Mesenchymal stem cell (in vitro differentiated cells and primary cell): ENCODE measurements around the gene SERPINA6.

Source experiments
- DNase-seq: peaks from one replicate; pipeline ENCODE4 v3.0.0-alpha.2; 2013
- H2AFZ ChIP-seq: one replicate; pipeline ENCODE4 v1.6.1; 2013; ENCODE audit warnings: low read depth, mild to moderate bottlenecking, control low read depth, inconsistent platforms, low read length, moderate library complexity
- H2AK5ac ChIP-seq: 2 replicates; pipeline ENCODE4 v1.6.1; 2013; ENCODE audit warnings: low read length, moderate library complexity, mild to moderate bottlenecking, inconsistent platforms; ENCODE audit not compliant: severe bottlenecking
- H2BK120ac ChIP-seq: one replicate; pipeline ENCODE4 v1.6.1; 2013; ENCODE audit warnings: low read depth, mild to moderate bottlenecking, inconsistent platforms, low read length, moderate library complexity
- H2BK12ac ChIP-seq, 2 experiments: one replicate each; pipeline ENCODE4 v1.6.1; 2013; ENCODE audit warnings: inconsistent platforms in 2 of 2, low read length in 2 of 2, mild to moderate bottlenecking in 2 of 2, moderate library complexity in 2 of 2, control low read depth in 1 of 2
- H2BK15ac ChIP-seq: one replicate; pipeline ENCODE4 v1.6.1; 2013; ENCODE audit warnings: mild to moderate bottlenecking, low read depth, inconsistent platforms; ENCODE audit not compliant: poor library complexity, severe bottlenecking
- H2BK5ac ChIP-seq: 2 replicates; pipeline ENCODE4 v1.6.1; 2013; ENCODE audit warnings: low read depth, mild to moderate bottlenecking, low read length, control low read depth, inconsistent platforms; ENCODE audit not compliant: poor library complexity, severe bottlenecking
- H3K14ac ChIP-seq, 2 experiments: one replicate each; pipeline ENCODE4 v1.6.1; 2013; ENCODE audit warnings: inconsistent platforms in 2 of 2, low read length in 2 of 2, control low read depth in 1 of 2, mild to moderate bottlenecking in 1 of 2, moderate library complexity in 1 of 2
- H3K18ac ChIP-seq, 2 experiments: one replicate each; pipeline ENCODE4 v1.6.1; 2013; ENCODE audit warnings: inconsistent platforms in 2 of 2, low read length in 2 of 2, control low read depth in 1 of 2, low read depth in 1 of 2, mild to moderate bottlenecking in 1 of 2
- H3K23ac ChIP-seq, 2 experiments: one replicate each; pipeline ENCODE4 v1.6.1; 2013; ENCODE audit warnings: inconsistent platforms in 2 of 2, low read length in 2 of 2, mild to moderate bottlenecking in 2 of 2, moderate library complexity in 2 of 2, control low read depth in 1 of 2
- H3K27ac ChIP-seq: 2 replicates; pipeline ENCODE4 v1.5.1; 2013; ENCODE audit warnings: mild to moderate bottlenecking, moderate library complexity, low read length, control low read depth, inconsistent platforms; ENCODE audit not compliant: poor library complexity, severe bottlenecking
- H3K27me3 ChIP-seq, 2 experiments: 2 replicates each; pipeline versions ENCODE4 v1.6.1 to v1.7.0; 2013; ENCODE audit warnings: low read length in 2 of 2, mild to moderate bottlenecking in 2 of 2, moderate library complexity in 2 of 2, control low read depth in 1 of 2, inconsistent platforms in 1 of 2; ENCODE audit not compliant: control insufficient read depth in 1 of 2, insufficient read depth in 1 of 2
- H3K36me3 ChIP-seq, 2 experiments: 2 replicates each; pipeline versions ENCODE4 v1.6.1 to v1.7.0; 2013; ENCODE audit warnings: low read length in 2 of 2, control low read depth in 1 of 2, inconsistent platforms in 1 of 2, low read depth in 1 of 2, mild to moderate bottlenecking in 1 of 2; ENCODE audit not compliant: insufficient read depth in 2 of 2, control insufficient read depth in 1 of 2
- H3K4ac ChIP-seq, 2 experiments: one replicate each; pipeline ENCODE4 v1.6.1; 2013; ENCODE audit warnings: inconsistent platforms in 2 of 2, low read length in 2 of 2, mild to moderate bottlenecking in 2 of 2, moderate library complexity in 2 of 2, control low read depth in 1 of 2, low read depth in 1 of 2
- H3K4me1 ChIP-seq: 2 replicates; pipeline ENCODE4 v1.6.1; 2013; ENCODE audit warnings: low read depth, low read length, control low read depth; ENCODE audit not compliant: control insufficient read depth, insufficient read depth
- H3K4me2 ChIP-seq: 2 replicates; pipeline ENCODE4 v1.6.1; 2013; ENCODE audit warnings: low read length, mild to moderate bottlenecking, inconsistent platforms; ENCODE audit not compliant: poor library complexity, severe bottlenecking
- H3K4me3 ChIP-seq, 2 experiments: 2 replicates each; pipeline versions ENCODE4 v1.5.1 to v1.7.0; 2013; ENCODE audit warnings: low read length in 2 of 2, mild to moderate bottlenecking in 2 of 2, control low read depth in 1 of 2, low read depth in 1 of 2; ENCODE audit not compliant: insufficient read depth in 1 of 2
- H3K79me1 ChIP-seq: replicated peaks from 2 replicates; pipeline ENCODE4 v1.6.1; 2013; ENCODE audit warnings: mild to moderate bottlenecking, control low read depth, low read length, inconsistent platforms; ENCODE audit not compliant: poor library complexity, severe bottlenecking
- H3K9ac ChIP-seq: 2 replicates; pipeline ENCODE4 v1.7.0; 2013; ENCODE audit warnings: mild to moderate bottlenecking, low read length, moderate library complexity
- H3K9me3 ChIP-seq: 2 replicates; pipeline ENCODE4 v1.7.0; 2013; ENCODE audit warnings: mild to moderate bottlenecking, low read length; ENCODE audit not compliant: control insufficient read depth
- H4K8ac ChIP-seq: one replicate; pipeline ENCODE4 v1.6.1; 2013; ENCODE audit warnings: inconsistent platforms, mild to moderate bottlenecking, low read length, moderate library complexity
- H4K91ac ChIP-seq: one replicate; pipeline ENCODE4 v1.6.1; 2013; ENCODE audit warnings: mild to moderate bottlenecking, low read length, inconsistent platforms
- WGBS: methylation state at CpG from one replicate; pipeline ENCODE4 v1.1.7; 2013; ENCODE audit warnings: mixed read lengths; 5-methylcytosine and 5-hydroxymethylcytosine counted together

SERPINA6 gene

DNA sequence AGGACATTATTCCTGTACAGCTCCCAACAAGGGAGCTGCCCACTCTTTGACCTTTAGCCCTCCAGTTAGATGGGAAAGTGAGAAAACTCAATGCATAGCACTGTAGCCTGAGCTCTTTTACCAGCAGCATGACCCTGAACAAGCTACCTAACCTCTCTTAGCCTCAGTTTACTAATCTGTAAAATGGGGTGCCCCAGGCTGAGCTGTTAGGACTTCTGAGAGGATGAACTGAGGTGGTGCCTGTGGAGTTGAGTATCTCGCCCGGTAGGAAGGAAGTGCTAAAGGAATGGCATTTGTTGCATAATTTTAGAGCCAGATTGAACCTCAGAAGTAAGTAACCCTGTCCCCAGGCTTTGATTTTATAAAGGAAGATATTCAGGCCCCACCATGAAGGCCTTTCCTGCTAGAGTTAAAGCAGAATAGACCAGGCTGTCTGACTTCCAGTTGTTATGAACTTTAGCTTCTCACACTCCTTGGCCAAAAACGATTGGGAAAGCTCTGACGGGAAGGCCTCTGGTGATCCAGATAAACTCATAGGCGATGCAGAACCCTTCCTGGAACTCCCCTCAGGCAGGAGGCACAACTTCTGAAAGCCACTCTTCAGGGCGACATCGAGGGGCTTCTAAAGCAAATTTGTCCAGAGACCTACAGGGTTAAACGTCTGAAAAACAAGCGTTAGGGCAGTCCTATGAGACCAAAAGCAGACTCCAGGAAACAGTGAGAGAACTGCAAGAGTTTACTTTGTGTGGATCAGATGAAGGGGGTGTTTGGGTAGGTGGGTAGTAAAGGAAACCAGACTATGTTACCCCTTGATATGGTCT lies 27.6 kb downstream of the SERPINA6 start:
- Histone ChIP-seq H3K79me1 (no peaks in the 10 kb centered on the region), H3K4me3 (no peak overlapping the region), H3K9me3 (no peaks in the 10 kb centered on the region), H2AK5ac (no peak overlapping the region), H3K4ac (no peak overlapping the region), H2BK15ac (no peak overlapping the region), H3K14ac (no peak overlapping the region), H4K8ac (no peak overlapping the region), H3K36me3 (no peaks in the 10 kb centered on the region), H3K4me2 (no peak overlapping the region), H3K23ac (no peak overlapping the region), H3K18ac (no peak overlapping the region), H2BK5ac (no peak overlapping the region), H3K4me1 (no peaks in the 10 kb centered on the region), H3K27ac (no peak overlapping the region), H4K91ac (no peak overlapping the region), H2AFZ (no peak overlapping the region), H2BK120ac (no peak overlapping the region), H3K9ac (no peak overlapping the region), H2BK12ac (no peak overlapping the region), H3K27me3 (peaks cover 0 to 12% of the 10 kb centered on the region in 2 experiments)
- no peak for DNase-seq
- WGBS: 77% methylated on average over 9 of the region's 9 CpGs

DNA sequence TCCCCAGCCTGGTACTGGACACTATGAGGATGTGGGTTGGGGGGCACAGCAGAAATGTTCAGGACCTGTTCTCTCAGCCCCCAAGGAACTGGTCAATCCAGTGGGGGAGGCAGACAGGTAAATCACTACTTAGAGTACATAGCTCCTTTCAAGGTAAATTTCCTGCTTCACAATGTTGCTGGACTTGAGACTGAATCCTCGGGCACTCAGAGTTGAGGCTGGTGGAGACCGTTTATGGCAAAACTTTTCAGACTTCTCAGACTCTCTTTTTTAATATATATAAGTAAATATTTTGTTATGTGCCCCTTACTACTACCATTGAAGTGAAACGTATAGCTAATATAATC lies 29.6 kb downstream of the SERPINA6 start:
- Histone ChIP-seq H4K8ac (no peak overlapping the region), H2BK120ac (no peak overlapping the region), H3K4me3 (no peak overlapping the region), H2BK12ac (no peak overlapping the region), H2BK15ac (no peak overlapping the region), H3K4ac (no peak overlapping the region), H3K14ac (no peak overlapping the region), H3K18ac (no peak overlapping the region), H2AFZ (no peak overlapping the region), H3K79me1 (no peaks in the 10 kb centered on the region), H3K4me2 (no peak overlapping the region), H3K27ac (no peak overlapping the region), H3K27me3 (peaks cover 0 to 12% of the 10 kb centered on the region in 2 experiments), H2BK5ac (no peak overlapping the region), H4K91ac (no peak overlapping the region), H3K9me3 (no peaks in the 10 kb centered on the region), H3K23ac (no peak overlapping the region), H3K36me3 (no peaks in the 10 kb centered on the region), H3K9ac (no peak overlapping the region), H2AK5ac (no peak overlapping the region), H3K4me1 (no peaks in the 10 kb centered on the region)
- WGBS: no CpG with 5 or more reads among the region's 3 CpGs
- DNase-seq: no peak

DNA sequence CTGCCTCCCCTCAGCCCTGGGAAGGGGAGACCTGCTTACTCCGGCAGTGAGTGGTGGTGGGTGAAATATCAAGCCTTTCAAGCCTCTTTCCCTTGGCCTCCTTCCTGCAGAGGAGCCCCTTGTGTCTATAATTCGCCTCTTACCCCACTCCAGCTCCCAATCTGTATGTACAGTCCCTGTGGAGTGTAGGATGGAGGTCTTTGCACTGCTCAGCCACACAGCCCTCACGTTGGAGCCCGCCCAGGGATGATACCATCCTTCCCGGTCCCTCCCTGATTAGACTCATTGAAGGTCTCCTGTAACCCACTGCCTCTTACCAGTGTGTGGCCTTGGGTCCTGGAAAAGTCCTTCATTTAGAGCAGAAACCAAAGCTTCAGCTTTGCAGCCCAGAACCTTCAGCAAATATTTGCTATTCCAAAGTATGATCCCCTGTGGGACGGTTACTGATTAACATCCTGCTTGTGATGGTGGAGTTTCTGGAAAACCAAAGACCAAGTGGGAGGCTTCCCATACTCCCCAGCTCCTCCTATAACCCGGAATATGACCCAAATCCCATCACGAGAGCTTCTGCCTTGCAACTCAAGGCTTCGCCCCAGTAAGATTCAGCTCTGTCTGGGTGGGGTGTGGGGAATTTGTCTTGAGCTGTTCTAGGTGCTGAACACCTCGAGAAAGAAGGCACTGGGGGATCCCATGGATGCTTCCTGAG lies 30.1 kb downstream of the SERPINA6 start, which contains the start of gene SERPINA10:
TSS of gene SERPINA10 (minus strand) at position 397 of the 706 bp plus-strand sequence. CDS start 2,675 bp downstream, outside the sequence.
- Histone ChIP-seq H2AFZ (no peak within 1 kb of the TSS), H3K4me3 (no peak within 1 kb of the TSS), H3K4ac (no peak within 1 kb of the TSS), H3K23ac (no peak within 1 kb of the TSS), H3K36me3 (no peaks in the 10 kb centered on the region), H3K79me1 (no peaks in the 10 kb centered on the region), H3K9ac (no peak within 1 kb of the TSS), H3K4me2 (no peak within 1 kb of the TSS), H3K27me3 (peaks cover 0 to 12% of the 10 kb centered on the region in 2 experiments), H2BK120ac (no peak within 1 kb of the TSS), H3K27ac (no peak within 1 kb of the TSS), H2AK5ac (no peak within 1 kb of the TSS), H3K14ac (no peak within 1 kb of the TSS), H2BK5ac (no peak within 1 kb of the TSS), H4K8ac (no peak within 1 kb of the TSS), H2BK15ac (no peak within 1 kb of the TSS), H3K9me3 (no peaks in the 10 kb centered on the region), H2BK12ac (no peak within 1 kb of the TSS), H3K4me1 (no peaks in the 10 kb centered on the region), H4K91ac (no peak within 1 kb of the TSS), H3K18ac (no peak within 1 kb of the TSS)
- no peak for DNase-seq
- 59% methylated on average over 9 of the region's 10 CpGs for WGBS

DNA sequence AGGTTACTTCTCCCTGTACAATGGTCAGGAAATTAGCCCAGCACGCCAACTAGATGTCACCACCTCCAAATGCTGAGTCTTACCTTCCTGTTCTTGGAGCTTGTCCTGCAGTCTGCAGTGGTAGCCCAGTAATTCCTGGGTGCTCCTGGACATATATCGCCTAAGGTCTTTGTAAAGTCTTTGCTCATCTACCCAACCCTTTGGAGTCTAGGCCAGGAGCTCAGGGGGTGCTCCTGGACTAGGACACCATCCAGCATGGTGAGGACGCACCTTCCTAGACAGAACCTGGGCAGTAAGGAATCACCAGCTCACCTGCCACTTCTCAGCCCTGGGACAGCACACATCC lies 30.6 kb downstream of the SERPINA6 start:
- H3K14ac ChIP-seq: no peak overlapping the region
- no peak overlapping the region for H3K9ac ChIP-seq
- H3K27ac ChIP-seq: no peak overlapping the region
- no peak overlapping the region for H2BK5ac ChIP-seq
- no peak overlapping the region for H3K18ac ChIP-seq
- H3K4me1 ChIP-seq: no peaks in the 10 kb centered on the region
- H3K4me3 ChIP-seq: no peak overlapping the region
- no peaks in the 10 kb centered on the region for H3K9me3 ChIP-seq
- no peak overlapping the region for H4K8ac ChIP-seq
- H2BK120ac ChIP-seq: no peak overlapping the region
- H3K79me1 ChIP-seq: no peaks in the 10 kb centered on the region
- no peak overlapping the region for H2AK5ac ChIP-seq
- no peak overlapping the region for H2AFZ ChIP-seq
- H3K27me3 ChIP-seq: peaks cover 0 to 12% of the 10 kb centered on the region in 2 experiments
- H2BK12ac ChIP-seq: no peak overlapping the region
- no peak overlapping the region for H3K4me2 ChIP-seq
- no peak overlapping the region for H3K4ac ChIP-seq
- DNase-seq: no peak
- WGBS: 70% methylated on average over 3 of the region's 3 CpGs
- H3K36me3 ChIP-seq: no peaks in the 10 kb centered on the region
- H4K91ac ChIP-seq: no peak overlapping the region
- no peak overlapping the region for H3K23ac ChIP-seq
- no peak overlapping the region for H2BK15ac ChIP-seq
